GM13976 (cell line): Measurements from ENCODE around the gene BRICD5.

ENCODE experiments used
- DNase-seq: peaks from one replicate; pipeline ENCODE4 v3.0.0; 2012; ENCODE audit warnings: low spot score
- CTCF ChIP-seq: IDR thresholded peaks from 2 replicates; pipeline ENCODE4 v1.5.1; 2012; ENCODE audit warnings: borderline replicate concordance, mild to moderate bottlenecking; ENCODE audit not compliant: insufficient read depth; ENCODE audit errors: extremely low read depth, missing control alignments, control extremely low read depth
- in situ Hi-C: fragments of 300-500 bp; cut with MboI; formaldehyde crosslinking; loops from one replicate; pipeline ENCODE4 v1.12.0; 2022; ENCODE audit warnings: low sequenced_read_pairs, mixed read lengths, inconsistent platforms; ENCODE audit not compliant: unreplicated experiment

Gene BRICD5

DNA sequence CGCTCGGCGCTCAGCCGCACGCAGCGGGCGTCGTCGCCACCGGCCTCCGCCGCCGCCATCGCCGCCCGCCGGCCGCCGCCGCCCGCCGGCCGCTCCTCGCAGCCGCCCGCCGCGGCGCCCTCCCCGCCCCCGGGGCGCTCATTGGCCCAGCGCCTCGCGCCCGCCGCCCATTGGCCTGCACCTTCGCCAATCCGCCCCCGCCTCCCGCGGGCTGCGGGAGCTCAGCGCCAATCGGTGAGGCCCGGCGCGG lies 4.0 kb upstream of the BRICD5 start, which contains the start of gene PGP:
TSS of gene PGP (minus strand) at position 122 of the 250 bp plus-strand sequence. CDS start at position 59, 63 bp downstream.
- no peak for TF ChIP-seq CTCF
- DNase-seq = no peak
- in situ Hi-C loops = no loop called here

DNA sequence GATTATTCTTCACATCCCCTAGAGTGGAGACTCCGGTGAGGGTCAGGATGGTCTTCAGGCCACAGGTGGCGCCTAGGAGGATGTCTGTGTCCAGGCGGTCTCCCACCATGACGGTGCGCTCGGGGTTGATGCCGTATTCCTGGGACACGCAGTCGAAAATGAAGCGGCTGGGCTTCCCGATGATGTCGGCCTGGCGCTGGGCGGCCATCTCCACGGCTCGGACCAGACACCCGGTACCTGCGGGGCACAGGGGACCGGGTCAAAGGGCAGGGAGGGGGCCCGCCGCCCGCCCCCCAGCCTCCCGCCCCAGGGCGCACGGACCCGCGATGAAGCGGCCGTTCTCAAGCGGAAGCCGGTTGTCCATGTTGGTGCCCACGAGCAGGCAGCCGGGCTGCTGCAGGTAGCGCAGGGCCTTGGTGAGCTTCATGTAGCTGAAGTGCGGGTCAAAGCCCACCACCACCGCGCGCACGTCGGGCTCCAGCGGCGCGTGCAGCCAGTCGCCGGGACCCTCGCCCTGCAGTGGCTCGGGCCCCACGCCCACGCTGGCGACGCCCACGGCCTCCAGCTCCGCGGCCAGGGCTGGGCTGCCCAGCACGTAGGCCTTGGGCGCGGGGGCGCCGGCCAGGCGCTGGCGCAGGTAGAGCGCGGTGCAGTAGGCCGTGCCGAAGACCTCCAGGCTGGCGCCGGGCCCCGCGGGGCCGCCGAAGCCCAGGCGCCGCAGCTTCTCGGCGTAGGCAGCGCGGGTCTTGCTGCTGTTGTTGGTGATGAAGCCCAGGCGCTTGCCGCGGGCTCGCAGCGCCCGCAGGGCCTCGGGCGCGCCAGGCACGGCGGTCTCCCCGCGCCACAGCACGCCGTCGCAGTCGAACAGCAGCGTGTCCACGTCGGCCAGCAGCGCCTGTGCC lies 3.4 kb upstream of the BRICD5 start:
- no peak for TF ChIP-seq CTCF
- in situ Hi-C loops = no loop called here
- no peak for DNase-seq

DNA sequence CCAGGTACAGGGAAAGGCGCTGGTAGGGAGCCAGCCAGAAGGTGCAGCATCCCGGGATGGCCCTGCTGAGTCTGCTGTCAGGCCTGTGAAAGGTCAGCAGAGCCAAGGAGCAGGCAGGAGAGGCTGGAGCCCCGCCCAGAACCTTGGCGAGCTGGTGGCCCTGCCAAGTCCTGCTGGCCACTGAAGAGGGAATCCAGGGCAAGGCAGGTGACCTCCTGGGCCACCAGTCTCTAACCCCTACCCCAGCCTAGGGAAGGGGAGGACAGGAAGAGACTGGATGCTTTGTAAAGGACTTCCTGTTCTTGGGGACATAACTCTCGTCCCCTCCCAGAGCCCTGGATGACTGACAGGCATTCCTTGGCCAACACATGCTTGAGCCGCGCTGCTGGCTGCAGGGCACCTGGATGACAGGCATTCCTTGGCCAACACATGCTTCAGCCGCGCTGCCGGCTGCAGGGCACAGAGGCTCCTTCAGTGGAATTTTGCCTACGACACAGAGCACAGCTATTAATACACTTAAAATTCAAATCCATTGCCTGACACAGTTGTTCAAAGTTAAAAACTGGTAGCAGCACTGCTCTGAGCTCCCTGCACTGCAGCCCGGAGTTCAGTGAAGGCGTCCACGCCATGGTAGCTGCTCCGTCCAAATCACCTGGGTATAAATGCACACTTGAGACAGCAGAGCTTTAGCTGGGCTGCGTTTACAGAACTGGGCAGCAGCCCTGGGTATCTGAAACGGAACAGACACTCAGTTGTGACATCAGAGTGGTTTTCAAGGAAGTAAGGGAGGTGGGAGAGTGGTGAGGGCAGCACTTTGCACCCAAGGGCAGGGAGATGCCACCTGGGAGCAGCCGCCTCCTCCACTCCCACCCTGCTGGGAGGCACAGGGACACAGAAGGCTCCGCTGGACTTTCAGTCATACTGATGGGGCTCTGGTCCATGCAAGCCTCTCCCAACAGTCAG lies 2.0 kb upstream of the BRICD5 start:
- DNase-seq = no peak

GRCh38 chr16:2211923-2212347 lies 1.3 kb upstream of the BRICD5 start:
- in situ Hi-C loops = no loop called here
- no peak for DNase-seq
- TF ChIP-seq CTCF = no peak

More for the DNA sequence above, 2.0 kb upstream of the BRICD5 start:
- in situ Hi-C loops = no loop called here
- TF ChIP-seq CTCF = no peak

DNA sequence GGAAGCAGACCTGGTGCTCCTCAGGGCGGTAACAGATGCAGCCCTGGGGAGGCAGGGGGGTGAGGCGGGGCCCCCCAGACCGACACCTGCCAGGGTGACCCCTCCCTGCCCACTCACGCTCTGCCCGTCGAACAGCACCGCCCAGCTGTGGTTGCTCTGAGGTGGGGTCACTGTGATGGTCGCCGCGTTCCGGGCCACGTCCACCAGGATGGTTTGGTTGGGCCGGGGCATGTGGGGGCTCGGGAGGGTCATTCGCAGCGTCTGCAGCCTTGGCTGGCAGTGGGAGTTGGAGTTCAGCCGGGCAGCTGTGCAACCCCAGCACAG lies 692 bp downstream of the BRICD5 start:
- DNase-seq = no peak
- in situ Hi-C loops = no loop called here
- no peak for TF ChIP-seq CTCF

GRCh38 chr16:2209258-2210008 lies 1.2 kb downstream of the BRICD5 start:
- no peak for TF ChIP-seq CTCF
- in situ Hi-C loops = no loop called here
- no peak for DNase-seq
